Articular chondrocyte of knee joint (primary cell): Measurements from ENCODE around the gene PCDHB7. TPM values are rescaled to one million over a fixed set of nuclear protein-coding genes. Genes with fewer than 3 reads are reported as not detected.

Source experiments
- total RNA-seq: library from RNA; depleted of rRNA; stranded (reverse); fragments of >200 nt; gene quantifications from 2 replicates; pipeline ENCODE4 v1.2.3, GENCODE V29; 2012

PCDHB7 gene
- 2.0 and 2.5 TPM in 2 replicates for total RNA-seq

GRCh38 chr5:141172381-141173204 is at the start of gene PCDHB7:
PCDHB7 (plus strand) TSS chr5:141172644; CDS start chr5:141172836, 192 bp downstream.

GRCh38 chr5:141135030-141135717 is 37.3 kb upstream of the PCDHB7 start, which contains the start of gene PCDHB5:
PCDHB5 (plus strand) TSS chr5:141135206; CDS start chr5:141135435, 229 bp downstream.

GRCh38 chr5:141149812-141150211 is 22.6 kb upstream of the PCDHB7 start, which contains the start of gene PCDHB6:
PCDHB6 (plus strand) TSS chr5:141150057; CDS start chr5:141150258, 201 bp downstream.

GRCh38 chr5:141177577-141178191 is 5.2 kb downstream of the PCDHB7 start, which contains the start of gene PCDHB8:
PCDHB8 (plus strand) TSS chr5:141177790; CDS start chr5:141178035, 245 bp downstream.

GRCh38 chr5:141182248-141182647 is 9.8 kb downstream of the PCDHB7 start, which contains the start of gene PCDHB16:
PCDHB16 (plus strand) TSS chr5:141182387; CDS start chr5:141182560, 173 bp downstream.

GRCh38 chr5:141186897-141187512 is 14.6 kb downstream of the PCDHB7 start, which contains the start of gene PCDHB9:
PCDHB9 (plus strand) TSS chr5:141187161; CDS start chr5:141187319, 158 bp downstream.

GRCh38 chr5:141192110-141192725 is 19.8 kb downstream of the PCDHB7 start, which contains the start of gene PCDHB10:
PCDHB10 (plus strand) TSS chr5:141192353; CDS start chr5:141192553, 200 bp downstream.

GRCh38 chr5:141199359-141200235 is 27.2 kb downstream of the PCDHB7 start, which contains the start of gene PCDHB11:
PCDHB11 (plus strand) TSS chr5:141199627; CDS start chr5:141199775, 148 bp downstream.

GRCh38 chr5:141208478-141208877 is 36.0 kb downstream of the PCDHB7 start, which contains the start of gene PCDHB12:
PCDHB12 (plus strand) TSS chr5:141208719; CDS start chr5:141208908, 189 bp downstream.

GRCh38 chr5:141213656-141214339 is 41.4 kb downstream of the PCDHB7 start, which contains the start of gene PCDHB13:
PCDHB13 (plus strand) TSS chr5:141213919; CDS start chr5:141214124, 205 bp downstream.

GRCh38 chr5:141223112-141223783 is 50.8 kb downstream of the PCDHB7 start, which contains the start of gene PCDHB14:
PCDHB14 (plus strand) TSS chr5:141223343; CDS start chr5:141223506, 163 bp downstream.

Other genes with a start within 250 kb of the PCDHB7 start
- gene PCDHAC1, start 246.3 kb upstream of the PCDHB7 start, total RNA-seq = under 0.01 and 0.13 TPM in 2 replicates
- 0.13 and 0.22 TPM in 2 replicates for gene PCDHAC2, start 206.2 kb upstream of the PCDHB7 start, total RNA-seq
- gene PCDHB1, start 121.3 kb upstream of the PCDHB7 start, total RNA-seq = under 0.01 TPM in 1 of 2 replicates, not detected in the other
- 3.9 and 4.2 TPM in 2 replicates for gene PCDHB2, start 78.0 kb upstream of the PCDHB7 start, total RNA-seq
- gene PCDHB3, start 72.2 kb upstream of the PCDHB7 start, total RNA-seq = 0.97 and 1.0 TPM in 2 replicates
- 1.8 and 2.1 TPM in 2 replicates for gene PCDHB4, start 50.8 kb upstream of the PCDHB7 start, total RNA-seq
- gene PCDHB5, start 37.4 kb upstream of the PCDHB7 start, total RNA-seq = 2.9 and 3.6 TPM in 2 replicates
- gene PCDHB6, start 22.6 kb upstream of the PCDHB7 start, total RNA-seq = 0.65 and 0.97 TPM in 2 replicates
- gene PCDHB8, start 5.1 kb downstream of the PCDHB7 start, total RNA-seq = 0.52 and 1.1 TPM in 2 replicates
- 3.1 and 4.4 TPM in 2 replicates for gene PCDHB16, start 9.7 kb downstream of the PCDHB7 start, total RNA-seq
- gene PCDHB9, start 14.5 kb downstream of the PCDHB7 start, total RNA-seq = 0.91 and 2.3 TPM in 2 replicates
- 2.2 and 2.5 TPM in 2 replicates for gene PCDHB10, start 19.7 kb downstream of the PCDHB7 start, total RNA-seq
- 1.4 and 1.7 TPM in 2 replicates for gene PCDHB11, start 27.0 kb downstream of the PCDHB7 start, total RNA-seq
- 1.0 and 1.3 TPM in 2 replicates for gene PCDHB12, start 36.1 kb downstream of the PCDHB7 start, total RNA-seq
- gene PCDHB13, start 41.3 kb downstream of the PCDHB7 start, total RNA-seq = 2.7 and 4.0 TPM in 2 replicates
- gene PCDHB14, start 50.7 kb downstream of the PCDHB7 start, total RNA-seq = 3.8 and 4.4 TPM in 2 replicates
- 1.7 and 1.9 TPM in 2 replicates for gene PCDHB15, start 72.8 kb downstream of the PCDHB7 start, total RNA-seq
- 0.32 and 0.39 TPM in 2 replicates for gene SLC25A2, start 131.4 kb downstream of the PCDHB7 start, total RNA-seq
- gene TAF7, start 148.1 kb downstream of the PCDHB7 start, total RNA-seq = 61.7 and 84.2 TPM in 2 replicates
- gene PCDHGA1, start 157.9 kb downstream of the PCDHB7 start, total RNA-seq = 1.4 and 1.9 TPM in 2 replicates
- gene PCDHGA2, start 166.1 kb downstream of the PCDHB7 start, total RNA-seq = 4.7 and 4.9 TPM in 2 replicates
- 3.7 and 6.2 TPM in 2 replicates for gene PCDHGA3, start 171.2 kb downstream of the PCDHB7 start, total RNA-seq
- 4.1 and 6.1 TPM in 2 replicates for gene PCDHGB1, start 177.5 kb downstream of the PCDHB7 start, total RNA-seq
- gene PCDHGA4, start 182.4 kb downstream of the PCDHB7 start, total RNA-seq = 6.7 and 8.9 TPM in 2 replicates
- gene PCDHGB2, start 187.3 kb downstream of the PCDHB7 start, total RNA-seq = 6.5 and 6.8 TPM in 2 replicates
- gene PCDHGA5, start 191.5 kb downstream of the PCDHB7 start, total RNA-seq = 5.6 and 6.5 TPM in 2 replicates
- gene PCDHGB3, start 197.6 kb downstream of the PCDHB7 start, total RNA-seq = 8.4 and 8.6 TPM in 2 replicates
- 7.8 and 10.4 TPM in 2 replicates for gene PCDHGA6, start 201.2 kb downstream of the PCDHB7 start, total RNA-seq
- gene PCDHGA7, start 210.1 kb downstream of the PCDHB7 start, total RNA-seq = 9.0 and 10.6 TPM in 2 replicates
- gene PCDHGB4, start 215.1 kb downstream of the PCDHB7 start, total RNA-seq = 24.4 and 26.2 TPM in 2 replicates
- gene PCDHGA8, start 220.0 kb downstream of the PCDHB7 start, total RNA-seq = 5.6 and 5.7 TPM in 2 replicates
- gene PCDHGB5, start 225.3 kb downstream of the PCDHB7 start, total RNA-seq = 27.7 and 35.0 TPM in 2 replicates
- gene PCDHGA9, start 230.1 kb downstream of the PCDHB7 start, total RNA-seq = 10.1 and 11.1 TPM in 2 replicates
- 7.9 and 9.5 TPM in 2 replicates for gene PCDHGB6, start 235.4 kb downstream of the PCDHB7 start, total RNA-seq
- 15.3 and 17.9 TPM in 2 replicates for gene PCDHGA10, start 240.3 kb downstream of the PCDHB7 start, total RNA-seq
- 25.6 and 26.2 TPM in 2 replicates for gene PCDHGB7, start 245.0 kb downstream of the PCDHB7 start, total RNA-seq
- gene PCDHGA11, start 248.4 kb downstream of the PCDHB7 start, total RNA-seq = 20.1 and 24.1 TPM in 2 replicates